Epidermal melanocyte (primary cell): ENCODE measurements around the gene EPAS1.
A peak's percentile ranks its signal among the peaks of the same experiment; 100 is the strongest.

Experiments
- DNase-seq: peaks from one replicate; pipeline ENCODE4 v3.0.0; 2011; ENCODE audit warnings: low spot score; ENCODE audit not compliant: insufficient read length

EPAS1 gene

GRCh38 chr2:46273225-46273863, 23.9 kb upstream of the EPAS1 start:
- no peak for DNase-seq

DNA sequence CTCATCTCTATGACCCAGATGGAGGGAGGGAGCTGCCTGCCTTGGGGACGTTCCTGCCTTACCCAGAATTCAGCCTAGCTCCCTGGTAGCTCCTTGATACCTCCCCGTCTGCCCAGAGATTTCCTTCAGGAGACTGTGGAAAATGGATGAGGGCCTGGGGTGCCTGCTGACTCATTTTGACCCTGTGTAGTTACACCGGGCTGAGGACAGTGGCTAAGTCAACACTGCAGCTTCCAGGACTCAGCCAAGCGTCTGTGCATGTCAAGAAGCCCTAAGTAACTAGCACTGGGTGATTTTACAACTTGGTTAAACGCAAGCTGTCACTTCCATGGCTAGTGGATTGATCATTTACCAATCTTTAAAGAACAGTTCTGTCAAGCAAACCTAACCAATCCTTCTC, 23.3 kb upstream of the EPAS1 start:
- DNase-seq: no peak

- DNase-seq: no peak
Measured at GRCh38 chr2:46274586-46274985, 22.6 kb upstream of the EPAS1 start.

- DNase-seq: no peak
Measured at GRCh38 chr2:46275995-46276394, 21.2 kb upstream of the EPAS1 start.

DNA sequence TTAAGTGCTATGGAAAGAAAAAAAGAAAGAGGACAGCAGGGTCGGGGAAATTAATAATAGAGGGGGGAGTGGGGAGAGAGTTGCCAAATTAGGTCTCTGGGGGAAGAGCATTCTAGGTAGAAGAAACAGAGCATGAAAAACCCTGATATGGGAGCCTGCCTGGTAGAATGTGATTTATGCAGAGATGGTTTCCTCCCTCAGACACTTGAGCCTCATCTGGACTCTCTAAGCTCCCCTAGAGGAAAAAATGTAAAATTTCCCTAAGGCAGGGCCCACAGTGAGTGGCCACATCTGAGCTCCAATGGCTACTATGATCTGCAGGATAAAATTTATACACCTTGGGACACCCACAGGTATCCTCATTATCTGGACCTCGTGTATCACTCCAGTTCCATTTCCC, 20.6 kb upstream of the EPAS1 start:
- DNase-seq: no peak

GRCh38 chr2:46277431-46278190, 19.6 kb upstream of the EPAS1 start:
- DNase-seq: no peak

DNA sequence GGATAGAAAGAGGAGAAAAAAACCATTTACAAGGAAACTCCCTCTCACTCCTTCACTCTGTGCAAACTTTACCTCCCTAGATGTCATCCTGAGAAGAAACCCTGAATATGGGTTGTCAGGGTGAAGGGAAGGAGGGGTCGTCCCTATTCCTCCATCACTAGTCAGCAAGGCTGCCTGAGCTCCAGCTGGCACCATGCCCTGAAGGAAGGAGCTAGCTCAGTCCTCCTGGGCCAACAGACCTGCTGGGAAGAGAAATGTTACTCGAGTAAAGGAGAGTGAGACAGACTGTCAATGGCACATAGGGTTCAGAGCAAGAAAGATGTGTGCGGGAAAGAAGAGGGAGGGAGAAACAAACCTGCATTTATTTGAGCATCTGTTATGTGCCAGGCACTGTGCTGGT, 18.3 kb upstream of the EPAS1 start:
- no peak for DNase-seq

DNA sequence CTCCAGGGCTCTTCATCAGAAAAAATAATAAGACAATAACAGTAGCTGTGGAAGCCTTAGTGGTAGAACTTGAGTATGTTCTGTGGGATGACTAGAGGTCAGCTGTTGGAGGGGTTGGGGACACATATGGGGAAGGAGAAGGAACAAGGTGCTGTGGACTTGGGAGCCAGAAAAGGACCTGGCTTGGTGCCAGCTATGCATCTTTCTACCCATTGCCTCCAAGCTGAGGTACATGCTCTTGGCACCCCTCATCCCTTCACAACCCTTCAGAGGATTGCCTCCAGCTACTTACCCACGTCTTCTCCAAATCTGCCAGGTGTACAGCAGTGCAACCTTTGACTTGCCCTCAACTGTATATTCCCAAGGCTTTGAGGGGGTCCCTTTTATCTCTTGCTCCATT, 15.3 kb upstream of the EPAS1 start:
- no peak for DNase-seq

GRCh38 chr2:46283693-46284092, 13.5 kb upstream of the EPAS1 start:
- DNase-seq: no peak

GRCh38 chr2:46284260-46284659, 12.9 kb upstream of the EPAS1 start:
- no peak for DNase-seq

- no peak for DNase-seq
Measured at GRCh38 chr2:46284796-46285195, 12.4 kb upstream of the EPAS1 start.

GRCh38 chr2:46286715-46287114, 10.5 kb upstream of the EPAS1 start:
- DNase-seq: no peak

- DNase-seq: no peak
Measured at GRCh38 chr2:46290078-46290477, 7.1 kb upstream of the EPAS1 start.

- no peak for DNase-seq
Measured at GRCh38 chr2:46293466-46293865, 3.7 kb upstream of the EPAS1 start.

DNA sequence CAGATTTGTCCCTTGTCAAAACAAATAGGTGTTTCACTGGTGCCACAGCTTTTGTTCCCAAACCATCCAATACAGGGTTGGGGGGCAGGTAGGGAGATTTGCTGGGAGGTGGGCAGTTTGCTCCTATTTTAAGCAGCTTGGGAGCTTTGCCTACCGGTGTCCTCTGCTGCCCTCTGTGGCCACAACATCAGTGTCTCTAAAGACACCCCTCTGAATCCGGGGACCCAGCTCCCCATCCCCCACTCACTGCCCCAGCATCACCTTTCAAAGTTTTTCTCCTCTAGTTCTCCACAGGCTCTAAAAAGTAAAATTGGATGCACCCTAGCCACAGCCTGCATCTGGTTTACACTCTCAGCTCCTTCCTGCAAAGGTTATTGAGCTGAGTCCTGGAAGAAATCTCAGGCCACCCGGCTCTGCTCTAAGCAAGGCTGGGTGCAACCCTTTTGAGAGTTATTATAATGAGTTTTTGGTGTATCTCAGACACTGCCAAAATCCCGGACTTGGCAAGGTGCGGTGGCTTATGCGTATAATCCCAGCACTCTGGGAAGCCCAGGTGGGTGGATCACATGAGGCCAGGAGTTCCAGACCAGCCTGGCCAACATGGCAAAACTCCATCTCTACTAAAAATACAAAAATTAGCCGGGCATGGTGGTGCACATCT, 2.9 kb upstream of the EPAS1 start:
- no peak for DNase-seq

DNA sequence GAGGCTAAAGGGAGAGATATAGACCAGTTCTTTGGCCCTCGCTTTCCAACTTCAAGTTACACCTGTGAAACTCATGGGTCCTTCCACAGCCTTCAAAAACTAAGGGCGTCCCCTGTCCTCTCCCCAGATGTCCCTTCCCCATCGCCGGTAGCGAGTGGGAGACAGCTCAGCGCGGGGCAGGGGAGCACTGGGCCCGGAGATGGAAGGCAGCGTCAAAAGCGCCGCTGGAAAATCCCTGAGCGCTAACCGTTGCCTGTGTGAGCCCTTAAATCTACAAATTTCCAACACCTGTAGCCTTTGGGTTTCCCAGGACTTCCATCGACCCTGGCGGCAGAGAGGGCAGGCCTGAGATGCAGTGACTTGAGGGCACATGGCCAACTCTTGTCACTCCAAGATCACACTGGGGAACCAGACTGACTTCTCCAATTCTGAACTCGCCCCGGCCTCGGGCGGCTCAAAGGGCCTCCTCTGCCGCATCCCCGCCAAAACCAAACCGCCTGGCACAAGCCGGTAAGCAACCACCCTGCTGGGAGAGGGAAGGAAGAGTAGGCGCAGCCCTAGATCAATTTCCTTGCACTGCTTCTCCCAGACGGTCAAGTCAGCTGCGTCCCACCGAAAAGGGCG, 879 bp upstream of the EPAS1 start:
- DNase-seq: no peak

DNA sequence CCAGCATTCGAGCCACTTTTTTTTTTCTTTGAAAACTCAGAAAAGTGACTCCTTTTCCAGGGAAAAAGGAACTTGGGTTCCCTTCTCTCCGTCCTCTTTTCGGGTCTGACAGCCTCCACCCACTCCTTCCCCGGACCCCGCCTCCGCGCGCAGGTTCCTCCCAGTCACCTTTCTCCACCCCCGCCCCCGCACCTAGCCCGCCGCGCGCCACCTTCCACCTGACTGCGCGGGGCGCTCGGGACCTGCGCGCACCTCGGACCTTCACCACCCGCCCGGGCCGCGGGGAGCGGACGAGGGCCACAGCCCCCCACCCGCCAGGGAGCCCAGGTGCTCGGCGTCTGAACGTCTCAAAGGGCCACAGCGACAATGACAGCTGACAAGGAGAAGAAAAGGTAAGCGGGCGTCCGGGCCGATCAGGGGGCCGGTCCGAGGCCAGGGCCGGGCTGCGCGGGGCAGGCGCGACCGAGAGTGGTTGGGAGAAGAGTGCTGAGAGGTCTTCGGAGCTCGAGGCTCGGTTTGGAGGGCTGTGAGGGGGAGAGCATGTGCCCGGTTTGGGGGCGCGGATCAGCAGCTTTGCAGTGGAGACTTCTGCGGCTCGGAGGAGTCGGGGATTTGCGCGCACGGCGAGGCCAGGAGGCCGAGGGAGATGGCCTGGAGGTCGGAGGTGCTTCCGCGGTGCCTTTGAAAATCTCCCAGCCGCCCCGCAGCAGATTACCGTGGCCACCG, 502 bp downstream of the EPAS1 start:
- DNase-seq: no peak

DNA sequence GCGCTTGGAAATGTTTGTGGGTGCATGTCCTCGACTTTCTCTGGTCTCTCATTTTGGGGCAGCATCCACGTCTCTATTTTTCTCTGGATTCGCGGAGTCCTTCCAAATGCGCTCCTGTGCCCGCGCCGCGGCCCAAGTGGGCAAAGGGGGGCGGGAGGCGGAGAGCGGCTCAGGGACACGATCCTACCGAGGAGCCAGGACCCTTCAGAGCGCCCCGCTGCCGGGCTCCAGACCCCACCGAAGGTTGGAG, 990 bp downstream of the EPAS1 start:
- DNase-seq: no peak

- no peak for DNase-seq
Measured at GRCh38 chr2:46298522-46299353, 1.5 kb downstream of the EPAS1 start.

- peak; percentile 60 for DNase-seq
Measured at GRCh38 chr2:46299365-46300263, 2.4 kb downstream of the EPAS1 start.
